Measurements from ENCODE around the gene MRPS31.

MRPS31 gene

DNA sequence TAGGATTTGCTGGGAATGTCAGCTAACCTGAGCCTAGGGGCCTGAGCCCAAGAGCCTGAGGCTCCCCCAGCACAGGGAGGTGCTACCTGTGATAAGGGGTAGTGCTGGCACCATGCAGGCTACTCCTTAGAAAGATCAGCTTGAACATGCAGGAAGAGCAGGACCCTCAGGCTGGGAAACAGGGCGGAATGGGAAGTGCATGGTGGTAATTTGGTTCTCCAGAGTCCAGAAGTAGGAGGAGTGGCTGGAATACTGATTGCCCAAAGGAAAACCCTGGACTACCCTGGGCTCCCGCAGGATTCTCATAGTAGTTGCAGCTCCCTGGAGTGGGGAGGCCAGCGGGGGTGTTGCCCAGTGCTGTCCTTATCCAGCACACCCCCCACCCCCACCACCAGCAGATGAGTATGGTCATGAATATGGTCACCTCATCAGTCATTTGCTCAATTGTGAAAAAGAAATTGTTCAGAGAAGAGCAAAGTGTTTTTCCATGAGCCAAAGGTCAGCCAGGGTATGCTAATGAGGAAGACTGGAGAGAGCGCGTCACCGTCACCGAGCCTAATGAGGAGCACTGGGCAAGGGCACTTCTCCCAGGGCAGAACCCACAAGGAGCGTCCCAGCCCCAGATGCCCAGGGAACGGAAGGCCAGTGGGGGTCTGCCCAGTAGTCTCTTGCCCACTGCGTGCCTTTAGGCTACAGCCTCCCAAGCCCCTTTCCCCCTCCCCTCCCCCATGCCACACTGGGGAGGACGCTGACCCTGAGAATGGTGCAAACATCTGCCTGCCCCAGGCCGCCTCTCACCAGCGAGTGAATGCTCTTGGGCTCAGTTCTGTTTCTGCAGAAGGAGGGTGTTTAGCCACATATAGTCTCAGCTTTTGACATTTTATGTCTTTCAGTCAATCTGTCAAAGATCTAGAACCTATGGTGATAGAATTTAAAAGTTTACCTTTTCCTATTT is 23.7 kb upstream of the MRPS31 start:
- no peak overlapping the region for H3K27ac ChIP-seq (ENCODE audit: low read depth, low read length)
- TF ChIP-seq EZH2phosphoT487 (conservative IDR thresholded peaks at IDR 0.05; ENCODE audit: low read length) = no peak
- TF ChIP-seq, protein P1, sequence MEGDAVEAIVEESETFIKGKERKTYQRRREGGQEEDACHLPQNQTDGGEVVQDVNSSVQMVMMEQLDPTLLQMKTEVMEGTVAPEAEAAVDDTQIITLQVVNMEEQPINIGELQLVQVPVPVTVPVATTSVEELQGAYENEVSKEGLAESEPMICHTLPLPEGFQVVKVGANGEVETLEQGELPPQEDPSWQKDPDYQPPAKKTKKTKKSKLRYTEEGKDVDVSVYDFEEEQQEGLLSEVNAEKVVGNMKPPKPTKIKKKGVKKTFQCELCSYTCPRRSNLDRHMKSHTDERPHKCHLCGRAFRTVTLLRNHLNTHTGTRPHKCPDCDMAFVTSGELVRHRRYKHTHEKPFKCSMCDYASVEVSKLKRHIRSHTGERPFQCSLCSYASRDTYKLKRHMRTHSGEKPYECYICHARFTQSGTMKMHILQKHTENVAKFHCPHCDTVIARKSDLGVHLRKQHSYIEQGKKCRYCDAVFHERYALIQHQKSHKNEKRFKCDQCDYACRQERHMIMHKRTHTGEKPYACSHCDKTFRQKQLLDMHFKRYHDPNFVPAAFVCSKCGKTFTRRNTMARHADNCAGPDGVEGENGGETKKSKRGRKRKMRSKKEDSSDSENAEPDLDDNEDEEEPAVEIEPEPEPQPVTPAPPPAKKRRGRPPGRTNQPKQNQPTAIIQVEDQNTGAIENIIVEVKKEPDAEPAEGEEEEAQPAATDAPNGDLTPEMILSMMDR (IDR thresholded peaks at IDR 0.05; ENCODE audit: insufficient read depth, low read length, poor library complexity, severe bottlenecking) = no peak
- H3K4me2 ChIP-seq (ENCODE audit: low read depth, low read length, poor library complexity, severe bottlenecking) = no peak overlapping the region
- H3K27me3 ChIP-seq (ENCODE audit: low read length) = no peaks in the 10 kb centered on the region
- H3K9me3 ChIP-seq (ENCODE audit: insufficient read depth, low read length) = no peaks in the 10 kb centered on the region
- H3K9me2 ChIP-seq (replicated peaks; ENCODE audit: insufficient read depth, low read length) = no peaks in the 10 kb centered on the region
- no peak overlapping the region for H3K4me3 ChIP-seq (ENCODE audit: insufficient read depth, low read length, poor library complexity, severe bottlenecking)
- H3K79me2 ChIP-seq (ENCODE audit: insufficient read depth, low read length) = 0 out of 2 replicates have a peak, but pooled peaks cover 10% of the 10 kb centered on the region
- no peak overlapping the region for H3K9ac ChIP-seq (ENCODE audit: low read length)
- H3K36me3 ChIP-seq (ENCODE audit: low read length) = peaks cover 4% of the 10 kb centered on the region; the same call in 1 of the 2 replicates
- no peak overlapping the region for H2AFZ ChIP-seq (ENCODE audit: low read depth, low read length, severe bottlenecking)
- H4K20me1 ChIP-seq (ENCODE audit: low read depth, low read length) = no peaks in the 10 kb centered on the region
- H3F3A ChIP-seq (ENCODE audit: insufficient read depth) = 0 out of 2 replicates have a peak, but pooled peaks cover 5% of the 10 kb centered on the region

- Histone ChIP-seq H3K36me3 (ENCODE audit: low read length) (no peaks in the 10 kb centered on the region), H3K9ac (ENCODE audit: low read length) (no peak overlapping the region), H3K27me3 (ENCODE audit: low read length) (no peaks in the 10 kb centered on the region), H3K27ac (ENCODE audit: low read depth, low read length) (no peak overlapping the region), H3F3A (ENCODE audit: insufficient read depth) (0 out of 2 replicates have a peak, but pooled peaks cover 5% of the 10 kb centered on the region), H3K79me2 (ENCODE audit: insufficient read depth, low read length) (peaks cover 11% of the 10 kb centered on the region; the same call in 1 of the 2 replicates), H3K9me3 (ENCODE audit: insufficient read depth, low read length) (no peaks in the 10 kb centered on the region), H2AFZ (ENCODE audit: low read depth, low read length, severe bottlenecking) (no peak overlapping the region), H3K4me3 (ENCODE audit: insufficient read depth, low read length, poor library complexity, severe bottlenecking) (no peak overlapping the region), H3K4me2 (ENCODE audit: low read depth, low read length, poor library complexity, severe bottlenecking) (no peak overlapping the region), H3K9me2 (replicated peaks; ENCODE audit: insufficient read depth, low read length) (no peaks in the 10 kb centered on the region), H4K20me1 (ENCODE audit: low read depth, low read length) (no peaks in the 10 kb centered on the region)
- TF ChIP-seq, protein P1 (IDR thresholded peaks at IDR 0.05; ENCODE audit: insufficient read depth, low read length, poor library complexity, severe bottlenecking) = no peak
- TF ChIP-seq EZH2phosphoT487 (conservative IDR thresholded peaks at IDR 0.05; ENCODE audit: low read length) = no peak
Observed at GRCh38 chr13:40793339-40793738, 22.3 kb upstream of the MRPS31 start.

- Histone ChIP-seq H3K4me2 (ENCODE audit: low read depth, low read length, poor library complexity, severe bottlenecking) (peak overlapping the region; percentile 19), H3F3A (ENCODE audit: insufficient read depth) (0 out of 2 replicates have a peak, but pooled peaks cover 5% of the 10 kb centered on the region), H2AFZ (ENCODE audit: low read depth, low read length, severe bottlenecking) (no peak overlapping the region), H3K27ac (ENCODE audit: low read depth, low read length) (peak overlapping the region; percentile 53), H3K36me3 (ENCODE audit: low read length) (no peaks in the 10 kb centered on the region), H4K20me1 (ENCODE audit: low read depth, low read length) (no peaks in the 10 kb centered on the region), H3K79me2 (ENCODE audit: insufficient read depth, low read length) (peaks cover 11% of the 10 kb centered on the region; the same call in 1 of the 2 replicates), H3K9ac (ENCODE audit: low read length) (no peak overlapping the region; the same call in 1 of the 2 replicates), H3K27me3 (ENCODE audit: low read length) (no peaks in the 10 kb centered on the region), H3K4me3 (ENCODE audit: insufficient read depth, low read length, poor library complexity, severe bottlenecking) (no peak overlapping the region), H3K9me3 (ENCODE audit: insufficient read depth, low read length) (no peaks in the 10 kb centered on the region), H3K9me2 (replicated peaks; ENCODE audit: insufficient read depth, low read length) (no peaks in the 10 kb centered on the region)
- TF ChIP-seq, protein P1 (IDR thresholded peaks at IDR 0.05; ENCODE audit: insufficient read depth, low read length, poor library complexity, severe bottlenecking) = no peak
- no peak for TF ChIP-seq EZH2phosphoT487 (conservative IDR thresholded peaks at IDR 0.05; ENCODE audit: low read length)
Observed at GRCh38 chr13:40792284-40793051, 21.5 kb upstream of the MRPS31 start.
